GM21515 (cell line): ENCODE results near the gene C14orf119.

Experiments used
- ATAC-seq: cut with Tn5 transposase; IDR thresholded peaks from one replicate; pipeline ENCODE4 v1.9.1; 2021; ENCODE audit not compliant: unreplicated experiment

C14orf119 gene

DNA sequence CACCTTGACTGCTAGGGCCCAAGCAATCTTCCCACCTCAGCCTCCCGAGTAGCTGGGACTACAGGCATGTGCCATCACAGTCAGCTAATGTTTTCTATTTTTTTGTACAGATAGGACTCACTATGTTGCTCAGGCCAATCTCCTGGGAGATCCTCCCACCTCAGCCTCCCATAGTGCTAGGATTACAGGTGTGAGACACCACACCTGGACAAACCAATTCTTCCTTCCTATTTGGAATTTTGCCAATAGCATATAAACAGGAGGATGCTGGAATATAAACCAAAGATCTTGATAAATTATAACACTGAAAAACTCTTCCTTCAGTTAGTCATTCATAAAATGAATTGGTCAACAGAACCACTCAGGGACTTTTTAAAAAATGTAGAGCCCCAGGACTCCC lies 8.7 kb upstream of the C14orf119 start:
- ATAC-seq, result no peak

- ATAC-seq, result no peak
These were observed 5.6 kb upstream of the C14orf119 start for GRCh38 chr14:23089498-23090253.

- ATAC-seq, result no peak
These were observed 5.1 kb upstream of the C14orf119 start for GRCh38 chr14:23090254-23090636.

DNA sequence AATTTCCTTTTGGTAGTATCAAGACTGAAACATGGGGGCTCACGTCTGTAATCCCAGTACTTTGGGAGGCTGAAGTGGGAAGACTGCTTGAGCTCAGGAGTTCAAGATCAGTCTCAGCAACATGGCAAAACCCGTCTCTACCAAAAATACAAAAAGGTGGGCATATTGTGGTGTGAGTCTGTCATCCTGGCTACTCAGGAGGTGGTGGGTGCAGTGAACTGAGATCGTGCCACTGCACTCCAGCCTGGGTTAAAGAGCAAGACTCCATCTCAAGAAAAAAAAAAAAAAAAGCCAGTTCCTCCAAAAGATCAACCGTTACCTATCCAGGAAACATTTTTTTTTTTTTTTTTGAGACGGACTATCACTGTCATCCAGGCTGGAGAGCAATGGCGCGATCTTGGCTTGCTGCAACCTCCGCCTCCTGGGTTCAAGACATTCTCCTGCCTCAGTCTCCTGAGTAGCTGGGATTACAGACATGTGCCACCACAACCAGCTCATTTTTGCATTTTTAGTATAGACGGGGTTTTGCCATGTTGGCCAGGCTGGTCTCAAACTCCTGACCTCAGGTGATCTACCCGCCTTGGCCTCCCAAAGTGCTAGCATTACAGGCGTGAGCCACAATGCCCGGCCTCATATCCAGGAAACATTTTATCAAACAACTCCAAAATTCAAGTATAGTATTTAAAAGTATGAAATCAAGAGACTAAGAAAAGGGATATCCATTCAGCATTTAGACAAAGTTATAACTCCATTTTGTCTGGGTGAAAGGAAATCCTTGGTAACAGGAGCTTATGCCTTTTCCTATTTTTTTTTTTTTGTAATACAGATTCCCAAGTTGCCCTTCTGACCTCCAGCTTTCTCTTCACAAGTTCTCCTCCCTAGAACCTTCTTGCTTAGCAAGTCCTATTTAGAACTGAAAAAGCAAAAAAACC lies 3.7 kb upstream of the C14orf119 start:
- no peak for ATAC-seq

GRCh38 chr14:23093104-23093503 lies 2.2 kb upstream of the C14orf119 start:
- no peak for ATAC-seq

DNA sequence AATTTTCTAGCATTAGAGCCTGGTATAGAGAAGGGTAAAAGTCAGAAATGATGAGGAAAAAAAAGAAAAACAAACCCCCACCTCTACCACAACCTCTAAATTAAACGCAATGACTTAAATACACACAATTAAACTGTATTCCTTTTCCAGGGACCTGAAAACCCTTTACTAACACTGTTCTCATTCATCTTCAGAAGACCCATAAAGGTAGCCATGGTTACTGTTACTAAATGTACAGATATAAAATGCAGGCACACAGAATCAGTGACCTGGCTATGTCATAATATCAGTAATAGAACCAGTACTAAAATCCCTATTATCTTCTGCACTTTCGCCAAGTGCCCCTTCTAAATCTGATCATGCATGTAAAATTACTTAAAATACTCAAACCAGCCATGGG lies 1.8 kb upstream of the C14orf119 start:
- ATAC-seq, result no peak

- ATAC-seq, result no peak
These were observed 1.2 kb upstream of the C14orf119 start for GRCh38 chr14:23093991-23094665.

- ATAC-seq, result peak; percentile 42
These were observed 574 bp upstream of the C14orf119 start, which contains the start of gene ACIN1 for GRCh38 chr14:23094666-23095195. TSS of gene ACIN1 (minus strand) at chr14:23095136. CDS start at chr14:23095112, 24 bp downstream.

DNA sequence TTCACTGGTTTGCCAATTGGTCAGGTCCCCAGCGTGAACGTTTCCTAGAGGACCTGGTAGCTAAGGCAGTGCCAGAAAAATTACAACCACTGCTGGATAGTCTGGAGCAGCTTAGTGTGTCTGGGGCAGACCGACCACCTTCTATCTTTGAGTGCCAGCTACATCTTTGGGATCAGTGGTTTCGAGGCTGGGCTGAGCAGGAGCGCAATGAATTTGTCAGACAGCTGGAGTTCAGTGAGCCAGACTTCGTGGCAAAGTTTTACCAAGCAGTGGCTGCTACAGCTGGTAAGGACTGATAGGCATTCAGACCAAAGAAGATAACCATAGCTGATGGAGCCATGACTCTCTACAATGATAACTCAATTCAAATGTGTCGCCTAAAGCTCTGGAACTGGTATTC lies 2.5 kb downstream of the C14orf119 start:
- ATAC-seq, result no peak

DNA sequence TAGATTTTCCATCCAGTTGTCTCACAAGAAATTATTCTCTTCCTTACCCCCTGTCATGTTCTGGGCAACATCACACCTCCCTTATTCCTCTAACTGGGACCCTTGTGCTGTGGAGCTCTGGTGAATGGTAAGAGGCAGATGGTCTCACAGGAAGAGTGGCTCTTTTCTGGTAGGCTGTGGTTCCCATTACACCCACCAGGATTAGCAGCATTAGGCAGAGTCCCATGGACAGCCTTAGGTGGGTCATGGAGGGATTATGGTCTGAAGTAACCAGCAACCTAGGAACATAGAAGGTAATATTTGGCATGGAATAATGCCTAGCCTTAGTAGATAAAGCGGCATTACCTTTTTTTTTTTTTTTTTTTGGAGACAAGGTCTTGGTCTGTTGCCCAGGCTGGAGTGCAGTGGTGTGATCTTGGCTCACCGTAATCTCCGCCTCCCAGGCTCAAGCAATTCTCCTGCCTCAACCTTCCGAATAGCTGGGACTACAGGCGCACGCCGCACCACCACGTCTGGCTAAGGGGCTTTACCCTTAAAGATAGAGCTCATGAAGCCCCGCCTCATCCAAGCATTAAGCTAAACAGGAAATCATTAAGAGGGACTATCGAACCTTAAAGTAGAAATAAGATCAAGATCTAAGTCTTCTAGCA lies 4.0 kb downstream of the C14orf119 start:
- no peak for ATAC-seq

DNA sequence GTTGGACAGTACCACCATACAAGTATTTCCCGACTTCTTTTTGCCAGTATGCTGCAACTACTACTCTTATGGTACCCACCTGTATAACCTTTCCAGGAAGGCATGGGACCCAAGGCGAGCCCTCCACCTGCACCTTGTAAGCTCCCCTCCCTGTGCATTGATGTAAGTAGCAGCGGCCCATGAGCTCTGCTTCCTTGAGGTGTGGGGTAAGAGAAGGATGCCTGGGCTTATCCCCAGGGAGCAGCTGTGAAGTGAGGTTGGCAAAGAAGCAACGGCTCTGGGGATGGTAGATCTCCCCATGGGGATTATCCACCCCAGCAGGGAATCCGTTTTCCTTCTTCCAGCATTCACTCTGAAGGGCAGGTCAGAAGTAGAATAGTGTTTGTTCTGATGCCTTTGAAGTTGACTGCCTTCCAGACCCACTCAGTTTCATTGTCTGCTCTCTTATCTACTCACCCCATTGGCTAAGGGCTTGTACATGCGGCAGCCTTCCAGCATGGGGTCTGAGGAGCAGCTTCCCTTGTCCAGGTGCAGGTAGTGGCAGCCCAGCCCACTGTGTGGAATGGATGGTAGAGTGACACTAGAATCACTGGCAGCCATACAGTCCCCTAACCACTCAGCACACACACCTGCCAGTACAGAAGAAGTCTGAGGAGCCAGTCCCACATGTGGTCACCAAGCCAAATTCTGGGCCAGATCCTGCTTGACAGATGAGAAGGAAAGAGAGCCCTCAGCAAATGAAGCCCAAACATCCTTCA lies 6.1 kb downstream of the C14orf119 start:
- ATAC-seq, result no peak

DNA sequence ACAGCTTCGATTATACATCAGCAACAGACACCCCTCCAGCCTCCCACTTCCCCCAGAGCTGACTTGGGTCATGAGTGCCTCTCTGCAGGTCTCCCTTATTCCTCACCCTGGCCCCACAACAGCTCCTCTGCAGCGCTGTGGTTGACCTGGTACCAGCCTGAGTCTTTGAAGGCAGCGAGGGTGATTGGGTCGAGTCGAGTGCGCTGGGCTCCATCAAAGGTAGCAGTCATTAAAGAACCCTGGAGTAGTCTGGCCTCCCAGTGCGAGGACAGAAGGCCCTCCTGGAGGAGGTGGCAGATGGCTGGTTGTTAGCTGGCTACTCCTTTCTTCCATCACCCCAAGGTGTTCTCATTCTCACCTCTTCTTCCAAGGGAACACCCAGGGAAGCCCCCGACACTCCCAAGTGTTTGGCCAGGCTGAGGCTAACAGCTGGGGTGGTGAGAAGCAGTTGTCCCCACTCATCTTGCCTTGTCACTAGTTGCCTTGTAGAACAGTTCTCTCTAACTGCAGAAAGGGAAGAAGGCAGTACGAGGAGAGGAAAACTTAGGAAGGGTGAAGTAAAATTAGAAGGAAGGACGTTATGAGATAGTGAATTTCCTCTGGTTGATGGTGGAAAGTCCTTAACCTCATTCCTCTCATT lies 6.8 kb downstream of the C14orf119 start:
- ATAC-seq, result no peak

DNA sequence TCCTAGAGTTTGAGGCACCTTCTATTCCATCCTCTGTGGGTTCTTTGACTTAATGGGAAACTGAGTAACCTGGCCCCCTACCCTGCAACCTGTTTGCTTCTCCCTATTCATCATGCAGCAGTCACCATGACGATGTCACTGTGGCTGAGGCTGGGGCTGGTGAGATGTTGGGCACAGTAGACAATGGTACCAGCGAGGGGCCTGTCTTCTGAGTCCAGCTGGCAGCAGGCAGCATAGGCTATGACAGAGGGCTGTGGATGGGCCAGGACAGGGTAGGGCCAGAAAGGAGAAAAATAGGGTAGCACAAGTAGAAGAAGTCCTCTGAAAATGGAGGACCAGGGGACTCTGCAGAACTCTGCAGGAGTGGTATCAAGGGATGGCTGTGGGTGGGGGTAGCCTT lies 7.5 kb downstream of the C14orf119 start:
- ATAC-seq, result no peak

- no peak for ATAC-seq
These were observed 8.3 kb downstream of the C14orf119 start for GRCh38 chr14:23103581-23103980.

DNA sequence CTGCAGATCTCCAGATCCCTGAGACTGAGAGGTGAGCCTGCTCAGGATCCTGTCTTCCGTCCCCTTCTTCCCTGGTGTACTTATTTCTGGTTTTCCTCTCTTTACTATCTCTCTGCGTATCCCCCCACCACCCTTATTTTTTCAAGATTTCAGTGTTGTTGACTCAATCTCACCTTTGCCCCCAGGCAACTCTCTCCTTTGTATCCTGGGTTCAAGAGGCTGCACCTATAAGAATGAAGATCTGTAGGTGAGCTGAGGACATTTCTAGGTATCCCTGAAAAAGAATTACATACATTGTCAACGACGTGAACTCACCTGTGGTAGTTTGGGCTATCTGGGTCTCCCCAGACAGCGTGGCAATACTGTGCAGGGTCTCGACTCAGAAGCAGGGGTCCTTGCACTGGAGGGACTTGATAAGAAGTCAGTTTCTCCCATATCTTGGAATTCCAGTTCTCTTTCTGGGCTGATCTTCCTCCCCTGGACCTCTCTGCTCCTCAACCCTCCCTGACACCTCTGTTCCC lies 8.8 kb downstream of the C14orf119 start:
- ATAC-seq, result no peak

GRCh38 chr14:23104591-23105347 lies 9.5 kb downstream of the C14orf119 start, which contains the start of gene CIROP:
TSS of gene CIROP (minus strand) at chr14:23104989. CDS start at chr14:23104920, 69 bp downstream.
- ATAC-seq, result no peak

- no peak for ATAC-seq
These were observed 10.1 kb downstream of the C14orf119 start for GRCh38 chr14:23105348-23105824.

DNA sequence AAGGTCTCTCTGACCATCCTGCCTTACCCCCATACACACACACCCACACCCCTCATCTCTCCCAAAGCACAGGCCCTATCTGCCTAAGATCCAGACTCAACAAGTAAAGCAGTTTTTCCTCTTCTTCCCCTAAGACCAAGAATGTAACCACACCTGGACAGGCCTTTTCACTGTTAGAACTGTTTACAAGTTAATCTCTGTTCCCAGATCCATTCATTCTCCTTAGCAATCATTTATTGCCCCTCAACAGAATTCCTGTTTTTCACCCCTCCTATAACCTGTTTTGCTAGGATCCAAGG lies 11.4 kb downstream of the C14orf119 start:
- ATAC-seq, result no peak
